HG03135 (cell line): ENCODE measurements around the gene CDK14.

ENCODE experiments used
- ATAC-seq: cut with Tn5 transposase; IDR thresholded peaks from one replicate; pipeline ENCODE4 v1.9.1; 2021; ENCODE audit warnings: mild to moderate bottlenecking, moderate library complexity; ENCODE audit not compliant: unreplicated experiment

The CDK14 gene

GRCh38 chr7:90988516-90988915 lies 392.4 kb downstream of the CDK14 start:
- no peak for ATAC-seq

GRCh38 chr7:90988996-90989765 lies 393.1 kb downstream of the CDK14 start:
- no peak for ATAC-seq

- no peak for ATAC-seq
Measured at GRCh38 chr7:90994121-90994520, 398.0 kb downstream of the CDK14 start.

- ATAC-seq, result no peak
Measured at GRCh38 chr7:90994601-90995000, 398.5 kb downstream of the CDK14 start.

- no peak for ATAC-seq
Measured at GRCh38 chr7:90995996-90996395, 399.9 kb downstream of the CDK14 start.

GRCh38 chr7:90999989-91000979 lies 404.2 kb downstream of the CDK14 start:
- no peak for ATAC-seq

- ATAC-seq, result no peak
Measured at GRCh38 chr7:91005024-91005423, 408.9 kb downstream of the CDK14 start.

- ATAC-seq, result no peak
Measured at GRCh38 chr7:91005841-91006240, 409.7 kb downstream of the CDK14 start.

GRCh38 chr7:91007371-91007770 lies 411.2 kb downstream of the CDK14 start:
- ATAC-seq, result no peak

- no peak for ATAC-seq
Measured at GRCh38 chr7:91013078-91013477, 417.0 kb downstream of the CDK14 start.

GRCh38 chr7:91019686-91020385 lies 423.7 kb downstream of the CDK14 start:
- ATAC-seq, result no peak

GRCh38 chr7:91020636-91021385 lies 424.7 kb downstream of the CDK14 start:
- ATAC-seq, result no peak

GRCh38 chr7:91021956-91022355 lies 425.8 kb downstream of the CDK14 start:
- no peak for ATAC-seq

- ATAC-seq, result no peak
Measured at GRCh38 chr7:91025906-91026390, 429.8 kb downstream of the CDK14 start.

- no peak for ATAC-seq
Measured at GRCh38 chr7:91029688-91030087, 433.6 kb downstream of the CDK14 start.

- ATAC-seq, result no peak
Measured at GRCh38 chr7:91030680-91031380, 434.7 kb downstream of the CDK14 start.

- ATAC-seq, result no peak
Measured at GRCh38 chr7:91031757-91032156, 435.6 kb downstream of the CDK14 start.

- no peak for ATAC-seq
Measured at GRCh38 chr7:91033574-91033973, 437.5 kb downstream of the CDK14 start.

GRCh38 chr7:91034459-91035368 lies 438.6 kb downstream of the CDK14 start:
- ATAC-seq, result no peak
